GM12878 (cell line): ENCODE data around the gene NLRP9.

Source experiments
- EZH2 ChIP-seq: IDR thresholded peaks from 2 replicates; pipeline ENCODE4 v1.6.1; 2012; ENCODE audit warnings: low read depth, mild to moderate bottlenecking, control low read depth, inconsistent platforms, low read length, borderline replicate concordance; ENCODE audit not compliant: control insufficient read depth
- HDAC2 ChIP-seq: fragments of 200-600 bp; sonication (generic); IDR thresholded peaks from 2 replicates; pipeline ENCODE4 v1.6.1; 2017
- MXI1 ChIP-seq: fragments of 150-350 bp; IDR thresholded peaks from 2 replicates; pipeline ENCODE4 v1.6.1; 2011; ENCODE audit warnings: low read depth, mild to moderate bottlenecking, inconsistent platforms, low read length, improper control_type of control experiment
- RCOR1 ChIP-seq: conservative IDR thresholded peaks from 2 replicates; pipeline ENCODE4 v1.6.1; 2012; ENCODE audit warnings: low read depth, low read length, improper control_type of control experiment
- SRF ChIP-seq, 2 experiments: IDR thresholded peaks; 2 replicates each; pipeline ENCODE4 v1.6.1; 2011; ENCODE audit warnings: low read depth in 2 of 2, low read length in 2 of 2, mild to moderate bottlenecking in 1 of 2, moderate library complexity in 1 of 2

DNA sequence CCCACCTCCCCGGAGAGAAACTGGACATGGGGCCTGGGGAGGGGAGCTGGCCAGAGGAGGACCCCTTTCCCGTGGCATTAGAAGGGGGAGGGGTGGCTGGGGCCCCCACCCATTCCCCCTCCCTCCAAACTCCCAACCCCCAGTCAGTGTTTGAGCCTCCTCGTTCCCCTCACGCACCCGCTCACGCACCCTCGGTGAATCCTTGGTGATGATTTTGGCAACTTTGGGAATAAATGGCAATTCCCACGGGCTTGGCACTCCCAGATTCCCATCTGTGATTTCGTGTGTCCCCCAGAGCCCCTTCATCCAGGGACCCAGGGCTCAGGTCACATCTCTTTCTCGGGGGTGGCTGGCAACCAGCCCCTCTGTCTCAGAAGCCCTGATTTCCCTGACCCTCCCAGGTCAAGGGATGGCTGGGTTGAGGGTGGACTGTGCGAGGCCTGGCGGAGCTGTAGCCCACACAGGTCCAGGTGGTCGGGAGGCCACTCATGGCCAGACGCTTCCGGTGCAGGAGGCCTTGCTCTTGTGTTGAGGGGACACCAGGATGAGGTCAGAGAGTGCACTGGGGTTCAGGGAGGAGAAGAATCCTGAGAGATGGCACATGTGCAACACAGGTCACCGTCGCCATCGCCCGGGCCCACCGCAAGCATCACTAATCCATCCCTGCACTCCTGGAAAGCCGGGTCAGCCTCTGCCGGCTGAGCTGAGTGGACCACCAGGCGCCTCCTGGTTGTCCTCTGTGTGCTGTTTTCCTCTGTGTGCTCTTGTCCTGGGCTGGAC lies 42.5 kb downstream of the NLRP9 start:
- no peak for TF ChIP-seq MXI1
- TF ChIP-seq RCOR1, result no peak
- TF ChIP-seq HDAC2, result no peak
- TF ChIP-seq EZH2, result no peak
- TF ChIP-seq SRF (IDR thresholded peaks at IDR 0.05; ENCODE audit: low read depth in 2 of 2, low read length in 2 of 2), result no peak
